HG02623 (cell line): ENCODE measurements around the gene STXBP5L.
A peak's percentile ranks its signal among the peaks of the same experiment; 100 is the strongest.
"Not testable (repeated sequence)": the region's sequence is repeated elsewhere in the genome, so short reads cannot be mapped to it uniquely, and the experiment has no call there.

Source experiments
- ATAC-seq: cut with Tn5 transposase; IDR thresholded peaks from one replicate; pipeline ENCODE4 v1.9.1; 2021; ENCODE audit warnings: moderate library complexity; ENCODE audit not compliant: unreplicated experiment

STXBP5L gene

DNA sequence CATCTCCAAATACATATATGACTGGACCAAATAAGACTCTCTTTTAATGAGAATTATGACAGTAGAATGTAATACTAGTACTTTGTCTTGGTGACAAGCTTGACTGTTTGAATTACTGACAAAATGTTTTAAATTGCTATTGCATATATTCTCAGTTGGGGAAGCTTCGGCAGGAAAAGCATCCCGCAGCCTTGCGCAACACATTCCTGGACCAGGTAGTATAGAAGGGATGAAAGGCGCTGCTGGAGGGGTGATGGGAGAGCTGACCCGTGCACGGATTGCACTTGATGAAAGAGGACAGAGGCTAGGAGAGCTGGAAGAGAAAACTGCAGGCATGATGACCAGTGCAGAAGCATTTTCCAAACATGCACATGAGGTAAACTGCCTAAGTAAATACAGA, 510.2 kb downstream of the STXBP5L start:
- ATAC-seq = no peak

GRCh38 chr3:121424549-121424948, 516.5 kb downstream of the STXBP5L start:
- no peak for ATAC-seq

DNA sequence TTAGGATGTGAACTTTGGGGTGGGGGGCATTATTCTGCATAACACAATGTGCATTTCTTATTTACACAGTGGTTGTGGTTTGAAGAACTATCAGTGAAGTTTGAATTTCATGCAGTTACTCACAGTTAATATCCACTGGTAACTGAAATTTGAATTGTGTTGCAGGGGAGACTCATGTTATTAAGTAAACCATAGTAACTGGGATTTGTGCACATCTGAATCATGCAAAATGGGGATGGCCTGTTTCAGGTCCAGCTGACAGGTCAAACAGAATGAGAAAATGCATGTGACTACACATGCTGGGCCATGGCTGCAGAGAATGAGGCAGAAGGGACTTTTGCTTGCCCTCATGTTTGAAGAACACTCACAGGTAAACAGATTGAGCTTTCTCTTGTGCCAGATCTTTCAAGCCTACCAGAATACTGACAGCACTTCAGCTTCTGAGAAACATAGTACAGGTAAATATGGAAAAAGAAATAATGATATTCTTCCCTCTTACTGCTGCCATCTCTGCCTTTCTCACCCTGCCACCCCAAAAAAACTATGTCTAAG, 522.7 kb downstream of the STXBP5L start:
- no peak for ATAC-seq

DNA sequence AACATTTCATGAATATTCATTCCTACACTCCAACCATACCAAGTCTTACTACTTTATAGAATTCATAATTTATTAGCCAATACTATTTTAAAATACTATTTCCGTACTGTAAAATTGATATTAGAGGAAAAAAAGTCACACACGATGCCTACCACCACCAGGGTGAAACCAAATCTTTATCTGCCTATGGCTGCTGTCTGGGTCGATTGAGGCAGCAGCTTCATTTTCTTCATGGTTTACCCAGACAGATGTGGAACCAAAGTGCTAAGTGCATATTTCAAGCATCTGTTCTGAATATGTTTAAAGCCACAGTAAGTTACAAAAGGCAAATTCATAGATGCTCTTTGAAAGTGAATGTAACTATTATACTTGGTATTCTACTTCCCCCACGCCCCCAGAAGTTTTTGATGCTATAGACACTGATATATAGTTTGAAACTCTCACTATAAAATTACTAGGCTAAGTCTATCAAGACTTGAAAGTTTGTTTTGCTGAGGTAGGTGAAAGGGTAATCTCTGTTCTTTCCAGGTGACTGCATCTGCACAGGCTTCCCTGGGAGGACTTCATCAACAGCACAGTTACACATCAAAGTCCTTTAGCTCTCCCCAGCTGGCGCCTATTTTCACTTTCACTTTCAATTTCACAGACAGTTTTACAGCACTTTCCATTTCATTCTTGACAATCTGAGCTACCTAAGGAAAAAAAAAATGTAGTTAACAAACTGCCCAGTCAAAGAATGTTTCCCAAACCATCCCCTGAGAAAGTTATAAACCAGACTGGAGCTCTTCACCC, 523.9 kb downstream of the STXBP5L start:
- ATAC-seq = peak; percentile 96

- ATAC-seq = no peak
Measured at GRCh38 chr3:121436074-121436473, 528.1 kb downstream of the STXBP5L start.

- no peak for ATAC-seq
Measured at GRCh38 chr3:121436641-121437040, 528.6 kb downstream of the STXBP5L start.

DNA sequence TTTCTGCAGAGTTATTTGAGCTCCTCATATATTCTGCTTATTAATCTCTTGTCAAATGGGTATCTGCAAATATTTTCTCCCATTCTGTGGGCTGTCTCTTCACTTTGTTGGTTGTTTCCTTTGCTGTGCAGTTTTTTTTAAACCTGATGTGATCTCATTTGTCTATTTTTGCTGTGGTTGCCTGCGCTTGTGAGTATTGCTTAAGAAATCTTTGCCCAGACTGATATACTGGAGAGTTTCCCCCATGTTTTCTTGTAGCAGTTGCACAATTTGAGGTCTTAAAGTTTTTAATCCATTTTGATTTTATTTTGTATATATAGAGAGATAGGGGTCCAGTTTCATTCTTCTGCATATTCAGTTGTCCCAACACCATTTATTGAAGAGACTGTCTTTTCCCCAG, 535.5 kb downstream of the STXBP5L start:
- no peak for ATAC-seq

GRCh38 chr3:121451752-121452151, 543.7 kb downstream of the STXBP5L start:
- not testable (repeated sequence) for ATAC-seq

DNA sequence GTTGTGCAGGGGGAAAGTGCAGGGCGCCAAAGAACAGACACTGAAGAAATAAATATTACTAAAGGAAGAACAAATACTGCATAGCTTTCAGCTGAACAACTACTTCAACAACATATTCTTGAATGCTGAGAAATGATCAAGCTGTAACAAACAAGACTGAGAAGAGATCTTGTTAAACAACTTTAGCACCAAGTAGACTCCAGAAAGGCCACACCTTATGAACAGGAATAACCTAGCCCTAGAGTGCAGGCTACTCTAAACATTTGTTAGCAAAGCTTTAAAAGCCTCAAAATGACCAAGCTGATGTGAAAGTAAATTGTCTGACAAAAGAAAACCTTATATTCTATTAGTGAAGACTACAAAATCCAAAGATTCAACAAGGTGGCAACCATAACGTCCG, 554.6 kb downstream of the STXBP5L start:
- ATAC-seq = no peak

- ATAC-seq = no peak
Measured at GRCh38 chr3:121463745-121464144, 555.7 kb downstream of the STXBP5L start.

GRCh38 chr3:121467085-121467484, 559.1 kb downstream of the STXBP5L start:
- ATAC-seq = no peak

- ATAC-seq = no peak
Measured at GRCh38 chr3:121473001-121473400, 565.0 kb downstream of the STXBP5L start.
